ENCODE results near the gene GPR146.
"Not testable (repeated sequence)": the region's sequence is repeated elsewhere in the genome, so short reads cannot be mapped to it uniquely, and the experiment has no call there.

Gene GPR146

GRCh38 chr7:1025743-1026581, 18.4 kb upstream of the GPR146 start:
- DNase-seq (ENCODE audit: low spot score), result no peak

DNA sequence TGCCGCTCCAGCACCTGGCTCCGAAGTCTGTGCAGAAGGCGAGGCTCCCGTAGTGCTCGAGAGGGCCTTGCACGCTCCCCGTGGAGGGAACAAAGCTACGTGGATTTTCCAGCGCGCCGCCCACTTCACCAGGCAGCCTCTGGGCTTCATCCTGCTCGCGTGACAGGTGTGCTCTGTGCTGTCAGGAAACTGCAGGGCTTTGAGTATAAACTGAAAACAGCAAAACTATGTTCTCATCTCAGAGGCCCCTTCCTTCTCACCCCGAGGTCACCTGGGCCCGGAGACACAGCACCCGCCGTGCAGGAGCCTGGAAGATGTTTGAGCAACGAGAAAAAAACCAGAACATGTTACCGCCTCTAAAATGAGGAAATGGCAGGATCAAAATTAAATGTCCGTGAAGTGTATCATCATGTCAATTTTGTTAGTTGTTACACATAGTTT, 17.6 kb upstream of the GPR146 start:
- peak; percentile 42 for DNase-seq (ENCODE audit: low spot score)

DNA sequence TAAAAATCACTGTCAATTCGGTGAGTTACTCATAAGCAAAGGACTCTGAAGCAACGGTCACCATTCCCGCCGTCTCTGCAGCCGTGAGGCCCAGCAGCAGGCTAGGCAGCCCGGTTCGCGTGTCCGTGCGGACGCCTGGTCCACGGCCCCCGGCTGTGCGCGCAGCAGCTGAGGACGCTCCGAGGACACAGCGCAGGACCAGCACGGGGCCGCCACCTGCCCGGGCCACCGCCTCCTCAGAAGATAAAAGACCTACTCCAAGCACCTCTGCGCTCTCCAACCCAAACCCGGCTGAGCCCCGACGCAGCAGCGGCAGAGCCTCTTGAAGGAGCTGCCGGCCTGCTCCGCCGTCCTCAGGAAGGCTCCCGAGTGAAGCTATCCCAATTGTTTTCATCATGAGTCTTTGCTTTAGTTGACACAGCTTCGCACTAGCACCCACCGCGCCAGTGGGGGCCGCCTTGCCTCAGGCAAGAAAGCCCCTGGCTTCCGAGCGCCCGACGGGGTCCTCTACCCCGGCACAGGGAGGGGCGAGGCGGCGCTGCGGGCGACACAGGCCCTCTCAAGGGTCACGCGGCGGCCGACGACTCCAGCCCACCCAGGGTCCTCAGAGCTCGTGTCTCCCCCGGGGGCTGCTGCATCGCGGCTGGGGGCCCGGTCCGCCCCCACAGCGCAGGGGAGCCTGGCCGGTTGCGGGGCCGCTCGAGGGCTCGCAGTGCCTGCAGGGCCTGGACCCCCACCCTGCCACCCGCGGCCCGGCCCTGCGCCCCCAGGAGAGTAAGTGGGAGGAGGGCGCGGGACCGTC, 16.9 kb upstream of the GPR146 start:
- DNase-seq (ENCODE audit: low spot score), result no peak

DNA sequence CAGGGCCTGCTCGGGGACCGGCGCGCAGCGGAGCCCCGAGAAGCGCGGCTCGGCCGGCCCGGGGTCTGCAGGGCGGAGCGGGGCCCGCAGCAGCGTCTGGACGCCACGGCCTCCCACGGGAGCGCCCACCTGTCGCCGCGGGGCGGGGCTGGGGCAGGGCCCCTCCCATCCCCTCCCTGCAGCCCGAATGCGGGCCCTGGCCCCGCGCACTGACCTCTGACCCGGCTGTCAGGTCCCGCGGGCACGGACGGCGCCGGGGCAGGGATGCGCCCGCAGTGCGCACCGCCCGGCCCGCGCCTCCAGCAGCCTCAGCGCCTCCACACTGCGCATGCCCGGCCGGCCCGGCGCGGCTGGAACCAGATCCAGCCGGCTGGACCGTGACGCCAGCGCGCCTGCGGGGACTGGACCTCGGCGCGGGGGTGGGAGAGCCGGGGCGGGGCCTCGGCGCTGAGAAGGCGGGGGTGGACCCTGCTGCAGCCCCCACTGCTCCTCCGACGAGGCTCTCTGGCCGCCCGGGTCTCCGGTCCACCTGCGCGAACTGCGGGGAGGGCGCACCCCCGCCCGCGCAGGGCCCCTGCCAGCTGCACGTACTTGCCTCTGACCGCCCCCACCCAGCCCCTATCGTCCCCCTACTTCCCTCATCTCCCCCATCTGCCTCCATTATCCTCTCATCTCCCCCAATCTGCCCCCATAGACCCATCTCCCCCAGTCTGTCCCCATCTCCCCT, 16.1 kb upstream of the GPR146 start:
- peak; percentile 92 for DNase-seq (ENCODE audit: low spot score)

- peak; percentile 56 for DNase-seq (ENCODE audit: low spot score)
Measured at GRCh38 chr7:1028775-1029636, 15.3 kb upstream of the GPR146 start.

GRCh38 chr7:1029637-1030443, 14.5 kb upstream of the GPR146 start:
- DNase-seq (ENCODE audit: low spot score), result no peak

GRCh38 chr7:1030444-1031070, 13.8 kb upstream of the GPR146 start:
- peak; percentile 35 for DNase-seq (ENCODE audit: low spot score)

DNA sequence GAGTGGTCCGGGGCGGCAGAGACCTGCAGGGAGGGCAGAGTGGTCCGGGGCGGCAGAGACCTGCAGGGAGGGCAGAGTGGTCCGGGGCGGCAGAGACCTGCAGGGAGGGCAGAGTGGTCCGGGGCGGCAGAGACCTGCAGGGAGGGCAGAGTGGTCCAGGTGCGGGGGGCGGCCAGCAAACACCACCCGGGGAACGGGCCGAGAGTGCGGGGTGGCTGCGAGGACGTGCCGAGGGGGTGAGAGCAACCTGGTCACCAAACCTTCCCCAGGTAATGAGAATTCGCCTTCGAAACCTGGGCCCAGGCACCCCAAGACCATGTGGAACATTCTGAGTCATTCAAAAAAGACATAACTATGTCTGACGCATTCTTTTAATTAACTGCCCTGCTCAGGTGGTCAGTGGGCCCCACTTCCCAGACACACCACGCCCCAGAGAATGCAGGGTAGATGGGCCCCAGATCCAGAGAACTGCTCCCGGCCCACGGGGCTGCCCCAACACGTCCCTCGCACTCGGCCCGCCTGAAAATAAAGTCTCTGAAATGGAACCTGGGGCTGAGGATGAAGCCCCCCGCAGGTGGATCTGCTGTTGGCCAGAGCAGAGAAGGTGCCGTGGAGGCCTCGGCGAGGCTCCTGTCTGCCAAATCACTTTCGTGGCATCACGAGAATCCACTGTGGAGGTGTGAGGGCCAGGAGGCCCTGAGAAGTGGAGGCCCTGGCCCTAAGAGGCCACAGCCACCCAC, 12.5 kb upstream of the GPR146 start:
- DNase-seq (ENCODE audit: low spot score), result no peak

DNA sequence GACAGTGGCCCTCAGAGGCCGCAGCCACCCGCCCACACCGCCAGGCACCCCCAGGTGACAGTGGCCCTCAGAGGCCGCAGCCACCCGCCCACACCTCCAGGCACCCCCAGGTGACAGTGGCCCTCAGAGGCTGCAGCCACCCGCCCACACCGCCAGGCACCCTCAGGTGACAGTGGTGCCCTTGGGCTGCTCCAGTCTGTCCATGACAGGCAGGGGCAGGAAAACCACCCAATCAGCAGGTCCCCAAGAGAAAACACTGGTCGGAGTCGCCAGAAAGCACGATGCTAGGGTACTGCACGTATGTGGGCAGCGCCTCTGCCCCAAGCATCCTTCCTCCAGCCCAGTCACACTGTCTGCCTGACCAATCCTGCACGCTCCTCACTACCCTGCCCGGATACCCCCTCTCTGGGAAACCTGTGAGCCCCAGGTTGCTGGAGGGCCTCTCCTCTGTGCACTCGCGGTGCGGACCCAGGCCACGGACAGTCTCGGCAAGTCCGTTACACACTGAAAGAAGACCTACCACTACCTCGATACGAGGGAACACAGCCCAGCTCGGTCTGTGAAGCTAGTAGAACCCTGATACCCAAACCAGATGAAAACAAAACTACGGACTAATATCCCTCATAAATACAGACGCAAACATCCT, 11.7 kb upstream of the GPR146 start:
- no peak for DNase-seq (ENCODE audit: low spot score)

DNA sequence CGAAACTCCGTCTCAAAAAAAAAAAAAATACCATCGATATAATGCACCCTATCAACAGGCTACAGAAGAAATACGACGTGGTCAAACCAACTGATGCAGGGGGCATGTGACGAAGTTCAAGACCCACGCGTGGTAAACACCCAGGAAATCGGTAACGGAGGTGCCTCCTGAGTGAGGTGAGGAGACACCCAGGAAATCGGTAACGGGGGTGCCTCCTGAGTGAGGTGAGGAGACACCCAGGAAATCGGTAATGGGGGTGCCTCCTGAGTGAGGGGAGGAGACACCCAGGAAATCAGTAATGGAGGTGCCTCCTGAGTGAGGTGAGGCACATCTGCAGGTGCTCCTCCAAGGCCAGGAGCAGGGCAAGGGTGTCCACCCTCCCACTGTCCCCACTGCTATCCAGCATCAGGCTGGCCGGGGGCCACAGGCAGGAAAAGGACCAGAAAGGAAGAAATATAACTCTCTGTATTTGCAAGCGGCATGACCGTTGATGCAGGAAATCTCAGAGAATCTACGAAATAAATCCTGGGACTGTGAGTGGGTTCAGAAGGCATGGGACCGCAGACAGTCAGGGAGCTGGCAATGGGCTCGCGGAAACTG, 10.7 kb upstream of the GPR146 start:
- DNase-seq (ENCODE audit: low spot score), result no peak

- DNase-seq (ENCODE audit: low spot score), result not testable (repeated sequence)
Measured at GRCh38 chr7:1034769-1035168, 9.6 kb upstream of the GPR146 start.

GRCh38 chr7:1036164-1036928, 8.0 kb upstream of the GPR146 start:
- DNase-seq (ENCODE audit: low spot score), result not testable (repeated sequence)

DNA sequence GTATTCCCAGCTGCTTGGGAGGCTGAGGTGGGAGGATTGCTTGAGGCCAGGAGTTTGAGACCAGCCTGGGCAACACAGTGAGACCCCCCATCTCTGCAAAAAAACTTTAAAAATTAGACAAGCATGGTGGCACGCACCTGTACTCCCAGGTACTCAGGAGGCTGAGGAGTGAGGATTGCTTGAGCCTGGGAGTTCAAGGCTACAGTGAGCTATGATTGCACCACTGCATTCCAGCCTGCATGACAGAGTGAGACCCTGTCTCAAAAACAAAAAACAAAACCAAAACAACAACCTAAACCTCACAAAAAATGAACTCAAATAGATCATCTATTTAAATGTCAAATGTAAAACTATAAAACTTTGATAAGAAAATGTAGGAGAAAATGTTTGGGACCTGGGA, 4.1 kb upstream of the GPR146 start:
- not testable (repeated sequence) for DNase-seq (ENCODE audit: low spot score)

DNA sequence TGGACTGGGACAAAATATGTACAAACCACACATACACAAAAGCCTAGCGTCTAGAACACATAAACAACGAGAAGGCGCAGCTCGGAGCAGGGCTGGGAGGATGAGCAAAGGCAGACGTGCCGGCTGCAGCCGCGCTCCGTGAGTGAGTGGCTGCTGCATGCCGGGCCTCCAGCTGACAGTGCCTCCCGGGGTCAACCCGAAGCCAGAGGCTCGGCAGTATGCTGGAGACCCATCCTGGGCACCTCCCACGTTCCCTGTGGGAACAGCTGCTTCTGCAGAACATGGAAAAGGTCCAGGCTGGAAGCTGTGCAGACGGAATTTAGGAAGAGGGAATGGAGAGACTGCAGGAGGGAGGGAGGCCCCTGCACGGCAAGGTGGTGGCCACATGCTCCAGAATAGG, 3.6 kb upstream of the GPR146 start:
- DNase-seq (ENCODE audit: low spot score), result no peak

GRCh38 chr7:1041551-1042491, 2.5 kb upstream of the GPR146 start:
- no peak for DNase-seq (ENCODE audit: low spot score)

- no peak for DNase-seq (ENCODE audit: low spot score)
Measured at GRCh38 chr7:1042492-1042833, 1.9 kb upstream of the GPR146 start.

All from germinal center (tissue), 1 donor.